Measurements from ENCODE around the gene FOXO3.

DNA sequence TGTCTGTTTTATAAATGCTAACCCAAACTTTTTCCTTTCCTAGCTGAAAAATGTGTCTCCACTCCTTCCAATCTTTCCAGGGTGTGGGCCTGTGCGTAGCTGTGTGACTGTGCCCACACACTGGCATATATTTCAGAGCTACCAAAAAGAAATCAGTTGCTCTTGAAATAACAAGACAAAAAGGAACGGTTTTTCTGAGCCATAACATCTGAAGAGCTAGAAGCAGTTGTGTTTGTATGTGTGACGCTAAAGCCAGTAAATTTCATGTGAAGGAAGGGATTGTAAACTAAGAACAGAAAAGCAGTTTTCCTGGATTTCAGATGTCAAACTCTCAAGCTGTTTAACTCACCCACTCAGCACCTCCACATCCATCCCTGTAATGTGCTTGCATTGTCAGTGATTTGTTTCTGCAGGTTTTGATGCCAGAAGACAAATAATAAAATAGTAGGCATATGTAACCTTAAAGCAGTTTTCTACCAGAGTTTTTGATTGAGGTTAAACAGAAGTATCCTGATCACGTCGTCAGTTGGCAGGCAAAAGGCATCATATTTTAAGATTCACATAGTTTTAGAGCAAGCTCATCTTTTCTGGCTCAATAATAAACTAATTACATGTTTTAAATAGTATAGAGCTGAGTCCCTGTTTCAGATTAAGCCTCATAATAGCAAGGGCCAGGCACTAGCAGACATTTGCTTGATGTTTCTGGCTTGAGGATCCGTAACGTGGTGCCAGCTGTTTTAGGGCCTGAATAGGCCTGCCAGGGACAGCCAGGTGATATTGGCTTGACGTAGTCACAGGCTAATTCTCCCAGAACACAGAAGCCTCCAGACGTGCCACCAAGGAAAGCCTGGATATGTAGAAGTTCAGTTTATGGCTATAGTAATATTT is 90.9 kb downstream of the FOXO3 start:
- TF ChIP-seq CTCF (IDR thresholded peaks at IDR 0.05) (no peak), POLR2A (IDR thresholded peaks at IDR 0.05) (no peak)

All from uterus (tissue), 2 donors.